GM12801 (cell line): ENCODE measurements around the gene C13orf46.

Source experiments
- TF ChIP-seq, protein P1 (sequence below): IDR thresholded peaks from one replicate; pipeline ENCODE4 v1.5.1; 2011; ENCODE audit warnings: control low read depth; ENCODE audit not compliant: insufficient read length; ENCODE audit errors: extremely low read depth

C13orf46 gene

DNA sequence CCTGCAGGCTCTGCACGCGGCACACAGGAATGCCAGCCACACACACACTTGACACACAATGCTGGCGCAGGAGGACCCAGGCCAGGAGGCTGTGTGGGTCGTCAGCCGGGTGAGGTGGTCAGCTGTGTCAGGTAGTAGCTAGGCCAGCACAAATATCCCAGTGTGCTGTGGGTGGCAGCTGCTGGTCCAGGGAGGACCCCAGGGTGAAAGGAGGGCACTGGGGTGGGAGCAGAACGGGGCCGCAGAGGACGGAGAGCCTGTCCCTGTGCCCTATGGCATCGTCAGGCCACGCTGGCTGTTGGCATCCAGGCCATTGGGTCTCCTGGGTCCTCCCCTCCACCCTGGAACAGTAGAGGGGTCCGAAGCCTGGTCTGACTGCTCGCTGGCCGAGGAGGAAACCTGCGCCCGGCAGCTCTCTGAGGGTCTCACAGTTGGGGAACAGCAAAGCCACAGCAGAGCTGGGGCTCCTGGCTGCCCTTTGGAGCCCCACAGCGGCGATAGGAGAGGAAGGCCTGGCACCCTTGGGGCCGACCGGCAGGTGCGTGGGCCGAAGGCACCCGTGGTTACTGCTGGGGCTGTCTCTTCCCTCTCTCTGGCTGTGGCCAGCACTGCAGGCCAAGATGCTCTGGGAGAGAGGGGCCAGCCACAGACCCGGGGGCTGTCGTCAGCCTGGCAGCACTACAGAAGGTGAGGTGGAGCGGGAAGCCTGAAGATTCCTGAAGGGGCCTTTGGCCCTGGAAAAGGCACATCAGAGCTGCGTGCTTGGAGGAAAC lies 27.3 kb downstream of the C13orf46 start:
- TF ChIP-seq, protein P1, sequence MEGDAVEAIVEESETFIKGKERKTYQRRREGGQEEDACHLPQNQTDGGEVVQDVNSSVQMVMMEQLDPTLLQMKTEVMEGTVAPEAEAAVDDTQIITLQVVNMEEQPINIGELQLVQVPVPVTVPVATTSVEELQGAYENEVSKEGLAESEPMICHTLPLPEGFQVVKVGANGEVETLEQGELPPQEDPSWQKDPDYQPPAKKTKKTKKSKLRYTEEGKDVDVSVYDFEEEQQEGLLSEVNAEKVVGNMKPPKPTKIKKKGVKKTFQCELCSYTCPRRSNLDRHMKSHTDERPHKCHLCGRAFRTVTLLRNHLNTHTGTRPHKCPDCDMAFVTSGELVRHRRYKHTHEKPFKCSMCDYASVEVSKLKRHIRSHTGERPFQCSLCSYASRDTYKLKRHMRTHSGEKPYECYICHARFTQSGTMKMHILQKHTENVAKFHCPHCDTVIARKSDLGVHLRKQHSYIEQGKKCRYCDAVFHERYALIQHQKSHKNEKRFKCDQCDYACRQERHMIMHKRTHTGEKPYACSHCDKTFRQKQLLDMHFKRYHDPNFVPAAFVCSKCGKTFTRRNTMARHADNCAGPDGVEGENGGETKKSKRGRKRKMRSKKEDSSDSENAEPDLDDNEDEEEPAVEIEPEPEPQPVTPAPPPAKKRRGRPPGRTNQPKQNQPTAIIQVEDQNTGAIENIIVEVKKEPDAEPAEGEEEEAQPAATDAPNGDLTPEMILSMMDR: no peak

DNA sequence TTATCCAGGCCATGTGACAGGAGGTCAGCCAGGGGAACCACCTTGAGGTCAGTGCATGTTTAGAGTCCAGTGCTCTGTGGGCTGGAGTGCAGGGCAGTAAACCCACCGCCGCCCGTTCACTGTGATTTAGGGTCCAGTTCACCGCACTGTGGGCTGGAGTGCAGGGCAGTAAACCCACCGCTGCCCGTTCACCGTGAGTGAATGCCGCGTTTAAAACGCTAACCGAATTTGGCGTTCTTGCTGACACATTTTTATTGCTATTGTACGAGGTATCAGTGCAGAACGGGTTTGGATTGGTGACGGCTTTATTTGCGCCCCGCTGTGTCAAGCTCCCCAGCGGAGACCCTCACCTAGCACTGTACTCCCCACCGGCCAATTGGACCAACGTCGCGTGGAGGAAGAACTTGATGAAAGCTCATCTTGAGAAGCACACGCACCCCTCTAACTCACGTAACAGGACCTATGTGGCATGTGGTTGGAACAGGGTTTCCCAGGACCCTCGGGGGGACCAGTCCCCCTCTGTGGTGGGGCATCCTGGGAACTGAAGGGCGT lies 27.9 kb downstream of the C13orf46 start:
- TF ChIP-seq, protein P1: no peak

DNA sequence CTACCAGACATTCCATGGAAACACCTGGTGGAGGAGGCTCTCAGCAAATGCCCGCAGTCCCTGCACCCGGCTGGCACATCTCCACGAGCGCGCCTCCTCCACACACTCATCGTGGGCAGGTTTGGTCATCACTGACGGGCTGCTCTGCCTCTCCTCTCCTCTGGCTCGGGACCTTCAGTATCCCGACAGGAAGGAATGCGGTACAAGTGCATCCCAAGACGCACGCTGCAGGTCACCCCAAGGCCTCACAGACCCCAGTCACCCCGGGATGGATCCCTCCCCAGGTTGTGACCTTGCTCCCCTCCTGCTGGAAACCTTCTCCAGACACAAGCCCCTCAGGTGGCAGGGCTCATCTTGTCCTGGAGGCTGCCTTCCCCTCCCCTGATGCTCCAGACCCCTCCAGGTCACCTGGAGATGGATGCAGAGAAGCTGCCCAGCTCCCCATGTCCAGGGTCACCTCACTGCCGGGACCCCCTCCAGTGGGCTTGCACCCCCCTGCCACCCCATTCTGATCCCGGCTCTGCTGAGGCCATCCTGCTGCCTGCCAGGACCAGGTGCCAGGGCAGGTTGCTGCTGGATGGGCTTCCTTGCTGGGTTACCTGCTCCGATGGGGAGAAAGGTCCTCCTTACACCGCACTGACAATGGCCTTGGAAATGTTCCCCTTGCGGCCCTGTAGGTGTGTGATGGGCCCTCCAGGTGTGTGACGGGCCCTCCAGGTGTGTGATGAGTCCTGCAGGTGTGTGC lies 29.9 kb downstream of the C13orf46 start:
- TF ChIP-seq, protein P1: no peak

DNA sequence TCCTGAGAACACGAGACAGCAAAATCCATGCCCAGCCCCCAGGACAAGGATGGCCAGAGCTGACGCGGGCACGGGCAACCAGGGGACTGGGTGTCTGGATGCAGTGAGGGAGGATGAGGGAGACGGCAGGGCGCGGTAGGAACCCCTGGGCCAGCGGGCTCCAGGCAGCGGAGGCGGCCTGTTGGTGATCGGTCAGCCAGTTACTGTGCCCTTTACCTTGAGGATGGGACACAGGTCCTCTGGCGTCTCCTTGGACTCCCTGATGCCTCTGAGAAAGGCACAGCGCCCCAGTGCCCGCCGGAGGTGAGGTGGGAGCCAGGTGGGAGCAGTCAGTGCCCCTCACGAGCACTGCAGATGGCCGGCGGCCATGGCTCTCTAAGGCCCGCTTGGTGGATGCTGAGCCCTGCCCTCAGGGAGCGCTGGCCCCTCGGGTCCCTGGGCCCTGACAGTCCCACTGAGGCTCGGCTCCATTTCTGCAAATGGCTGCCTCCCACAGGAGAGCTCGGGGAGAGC lies 31.2 kb downstream of the C13orf46 start:
- TF ChIP-seq, protein P1: no peak

DNA sequence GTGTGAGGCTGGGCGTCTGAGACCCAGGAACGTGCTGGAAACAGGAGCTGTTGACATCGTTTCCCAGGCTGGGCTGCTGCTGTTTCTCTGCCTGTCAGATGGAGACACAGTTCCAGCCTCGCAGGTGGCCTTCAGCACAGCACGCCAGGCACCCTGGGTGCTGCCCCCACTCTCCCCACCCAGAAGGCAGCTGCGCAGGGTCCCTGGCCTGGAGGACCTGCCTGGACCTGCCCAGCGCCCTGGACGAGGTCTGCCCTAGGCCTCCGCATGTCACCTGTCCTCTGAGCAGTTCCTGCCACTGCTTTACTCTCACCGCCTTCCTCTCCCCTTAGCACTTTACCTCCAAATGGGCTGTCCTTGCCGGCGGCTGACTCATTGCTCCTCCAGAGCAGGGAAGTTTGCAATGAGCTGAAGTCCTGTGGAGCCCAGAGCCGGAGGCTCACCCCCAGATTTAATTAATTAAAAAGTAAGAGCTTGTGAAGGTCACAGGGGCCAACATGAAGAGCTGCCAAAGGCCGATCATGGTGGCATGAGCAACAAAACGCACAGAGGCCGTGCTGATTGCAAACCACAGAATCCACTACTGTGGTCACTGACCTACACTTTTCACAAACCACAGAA lies 32.2 kb downstream of the C13orf46 start:
- TF ChIP-seq, protein P1: no peak

DNA sequence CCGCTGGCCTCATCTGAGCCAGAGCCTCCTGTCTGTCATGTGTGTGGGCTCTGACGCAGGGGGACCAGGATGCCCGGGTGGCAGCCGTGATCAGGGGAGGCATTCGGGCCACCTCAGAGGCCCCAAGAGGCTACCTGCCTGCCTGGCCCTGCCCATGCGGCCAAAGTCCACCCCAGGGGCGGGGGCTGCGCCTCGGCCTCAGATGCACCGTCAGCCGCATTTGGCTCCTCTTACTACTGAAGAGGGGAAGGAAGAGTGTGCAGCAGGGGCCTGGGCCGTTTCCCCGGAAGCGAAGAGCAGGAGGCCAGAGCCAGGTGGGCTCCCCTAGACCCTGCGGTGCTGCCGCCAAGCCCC lies 34.0 kb downstream of the C13orf46 start:
- TF ChIP-seq, protein P1: no peak

DNA sequence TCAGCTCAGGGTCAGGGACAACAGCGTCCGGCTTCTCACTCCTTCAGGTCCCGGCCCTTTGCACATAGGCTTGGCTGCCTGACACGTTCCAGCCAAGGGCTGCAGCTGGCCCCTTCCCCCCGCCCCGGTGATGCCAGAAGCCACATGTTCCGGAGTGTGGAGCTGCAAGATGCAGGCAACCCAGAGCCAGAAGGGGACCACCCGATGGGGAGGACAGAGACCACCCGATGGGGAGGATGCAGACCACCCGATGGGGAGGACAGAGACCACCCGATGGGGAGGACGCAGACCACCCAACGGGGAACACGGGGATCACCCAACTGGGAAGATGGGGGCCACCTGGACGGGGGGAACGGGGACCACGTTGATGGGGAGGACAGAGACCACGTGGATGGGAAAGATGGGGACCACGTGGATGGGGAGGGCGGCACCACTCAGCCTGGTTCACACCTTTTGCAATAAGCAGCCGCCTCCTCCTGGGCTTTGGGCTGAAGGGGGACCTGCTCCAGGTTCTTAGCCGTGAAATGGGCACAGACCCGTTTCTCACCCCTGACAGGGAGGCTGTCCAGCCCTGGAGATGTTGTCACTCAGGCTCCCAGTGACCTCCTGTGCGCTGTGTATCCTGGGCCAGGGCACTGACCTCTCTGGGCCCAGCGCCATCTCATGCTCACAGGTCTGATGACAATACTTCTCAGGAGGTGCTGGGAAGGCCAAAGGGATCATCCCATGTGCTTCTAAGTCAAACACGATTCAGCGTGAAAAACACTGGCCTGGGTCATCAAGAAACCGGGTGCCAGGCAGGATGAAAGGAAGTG lies 34.5 kb downstream of the C13orf46 start:
- TF ChIP-seq, protein P1: no peak
